ENCODE measurements around the gene CENPP.
A peak's percentile ranks its signal among the peaks of the same experiment; 100 is the strongest.

Gene CENPP

GRCh38 chr9:92324431-92324830, 1.3 kb upstream of the CENPP start:
- Histone ChIP-seq H3K4me3 (ENCODE audit: low read length) (peak overlapping the region; percentile 93), H3K36me3 (ENCODE audit: control insufficient read depth, low read depth, low read length) (peaks cover 32% of the 10 kb centered on the region), H3K9me3 (ENCODE audit: control insufficient read depth, low read depth, low read length) (no peaks in the 10 kb centered on the region), H3K27ac (ENCODE audit: low read length) (no peak overlapping the region), H3K9ac (ENCODE audit: low read length) (peak overlapping the region; percentile 96), H3K4me1 (ENCODE audit: control insufficient read depth, low read depth, low read length) (peaks cover 9% of the 10 kb centered on the region), H3K27me3 (ENCODE audit: control insufficient read depth, insufficient read depth, low read length) (no peaks in the 10 kb centered on the region)

DNA sequence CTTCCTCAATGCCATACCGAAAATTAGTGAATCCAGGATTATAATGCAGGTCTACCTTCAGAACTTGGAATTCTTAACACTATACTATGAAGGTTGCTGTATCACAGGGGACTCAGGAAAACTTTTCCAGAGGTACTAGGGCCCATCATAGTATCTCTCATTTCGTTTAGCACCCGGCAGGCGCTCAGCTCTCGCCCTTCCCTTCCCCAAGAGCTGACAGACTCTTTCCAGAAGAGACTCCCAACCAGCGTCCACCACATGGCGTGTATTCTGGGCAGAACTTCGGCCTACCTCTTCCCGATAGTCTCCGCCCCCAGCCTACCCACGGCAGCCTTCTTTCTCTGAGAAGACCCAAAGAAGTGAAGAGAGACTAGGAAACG, 874 bp upstream of the CENPP start:
- H3K27me3 ChIP-seq (ENCODE audit: control insufficient read depth, insufficient read depth, low read length) = no peaks in the 10 kb centered on the region
- peaks cover 9% of the 10 kb centered on the region for H3K4me1 ChIP-seq (ENCODE audit: control insufficient read depth, low read depth, low read length)
- H3K36me3 ChIP-seq (ENCODE audit: control insufficient read depth, low read depth, low read length) = peaks cover 27% of the 10 kb centered on the region
- peak overlapping the region; percentile 93 for H3K4me3 ChIP-seq (ENCODE audit: low read length)
- peak overlapping the region; percentile 96 for H3K9ac ChIP-seq (ENCODE audit: low read length)
- no peaks in the 10 kb centered on the region for H3K9me3 ChIP-seq (ENCODE audit: control insufficient read depth, low read depth, low read length)
- H3K27ac ChIP-seq (ENCODE audit: low read length) = peak overlapping the region; percentile 97

GRCh38 chr9:92325991-92326500, 293 bp downstream of the CENPP start:
- H3K27ac ChIP-seq (ENCODE audit: low read length) = no peak overlapping the region
- H3K36me3 ChIP-seq (ENCODE audit: control insufficient read depth, low read depth, low read length) = peaks cover 20% of the 10 kb centered on the region

GRCh38 chr9:92327283-92327850, 1.6 kb downstream of the CENPP start:
- H3K4me1 ChIP-seq (ENCODE audit: control insufficient read depth, low read depth, low read length) = peaks cover 9% of the 10 kb centered on the region
- H3K36me3 ChIP-seq (ENCODE audit: control insufficient read depth, low read depth, low read length) = peaks cover 9% of the 10 kb centered on the region
- no peak overlapping the region for H3K27ac ChIP-seq (ENCODE audit: low read length)
- H3K9ac ChIP-seq (ENCODE audit: low read length) = no peak overlapping the region
- H3K9me3 ChIP-seq (ENCODE audit: control insufficient read depth, low read depth, low read length) = no peaks in the 10 kb centered on the region
- H3K27me3 ChIP-seq (ENCODE audit: control insufficient read depth, insufficient read depth, low read length) = no peaks in the 10 kb centered on the region
- H3K4me3 ChIP-seq (ENCODE audit: low read length) = no peak overlapping the region

More at GRCh38 chr9:92325991-92326500, 293 bp downstream of the CENPP start:
- H3K9ac ChIP-seq (ENCODE audit: low read length) = peak overlapping the region; percentile 96
- H3K27me3 ChIP-seq (ENCODE audit: control insufficient read depth, insufficient read depth, low read length) = no peaks in the 10 kb centered on the region
- H3K4me3 ChIP-seq (ENCODE audit: low read length) = peak overlapping the region; percentile 93
- H3K9me3 ChIP-seq (ENCODE audit: control insufficient read depth, low read depth, low read length) = no peaks in the 10 kb centered on the region
- peaks cover 9% of the 10 kb centered on the region for H3K4me1 ChIP-seq (ENCODE audit: control insufficient read depth, low read depth, low read length)

GRCh38 chr9:92328225-92328624, 2.5 kb downstream of the CENPP start:
- Histone ChIP-seq H3K4me1 (ENCODE audit: control insufficient read depth, low read depth, low read length) (peaks cover 9% of the 10 kb centered on the region), H3K4me3 (ENCODE audit: low read length) (no peak overlapping the region), H3K27ac (ENCODE audit: low read length) (no peak overlapping the region), H3K9me3 (ENCODE audit: control insufficient read depth, low read depth, low read length) (no peaks in the 10 kb centered on the region), H3K27me3 (ENCODE audit: control insufficient read depth, insufficient read depth, low read length) (no peaks in the 10 kb centered on the region), H3K36me3 (ENCODE audit: control insufficient read depth, low read depth, low read length) (peaks cover under 1% of the 10 kb centered on the region), H3K9ac (ENCODE audit: low read length) (no peak overlapping the region)

- H3K4me1 ChIP-seq (ENCODE audit: control insufficient read depth, low read depth, low read length) = no peaks in the 10 kb centered on the region
Observed at GRCh38 chr9:92332577-92333281, 7.0 kb downstream of the CENPP start.

DNA sequence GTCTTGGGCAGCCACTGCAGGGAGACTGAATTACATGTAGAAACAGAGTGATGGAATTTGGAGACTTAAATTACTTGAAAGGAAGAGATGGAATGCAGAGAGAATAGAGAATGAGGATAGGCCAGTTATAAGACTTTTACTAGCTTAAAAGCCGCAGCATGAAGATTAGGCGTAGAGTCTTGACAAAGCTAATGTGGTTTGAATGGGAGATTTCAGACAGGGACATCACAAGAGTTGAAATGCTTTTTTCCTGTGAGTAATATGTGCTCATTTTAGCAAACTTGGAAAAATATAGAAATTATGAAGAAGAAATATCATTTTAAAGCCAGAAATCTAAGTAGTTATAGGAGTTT, 7.5 kb downstream of the CENPP start:
- no peaks in the 10 kb centered on the region for H3K9me3 ChIP-seq (ENCODE audit: control insufficient read depth, low read depth, low read length)
- H3K9ac ChIP-seq (ENCODE audit: low read length) = no peak overlapping the region
- no peak overlapping the region for H3K4me3 ChIP-seq (ENCODE audit: low read length)
- H3K27ac ChIP-seq (ENCODE audit: low read length) = no peak overlapping the region
- H3K27me3 ChIP-seq (ENCODE audit: control insufficient read depth, insufficient read depth, low read length) = no peaks in the 10 kb centered on the region
- no peaks in the 10 kb centered on the region for H3K4me1 ChIP-seq (ENCODE audit: control insufficient read depth, low read depth, low read length)
- no peaks in the 10 kb centered on the region for H3K36me3 ChIP-seq (ENCODE audit: control insufficient read depth, low read depth, low read length)

More at GRCh38 chr9:92332577-92333281, 7.0 kb downstream of the CENPP start:
- H3K9ac ChIP-seq (ENCODE audit: low read length) = no peak overlapping the region
- H3K9me3 ChIP-seq (ENCODE audit: control insufficient read depth, low read depth, low read length) = no peaks in the 10 kb centered on the region
- no peaks in the 10 kb centered on the region for H3K36me3 ChIP-seq (ENCODE audit: control insufficient read depth, low read depth, low read length)
- no peak overlapping the region for H3K4me3 ChIP-seq (ENCODE audit: low read length)
- H3K27ac ChIP-seq (ENCODE audit: low read length) = no peak overlapping the region
- H3K27me3 ChIP-seq (ENCODE audit: control insufficient read depth, insufficient read depth, low read length) = no peaks in the 10 kb centered on the region

GRCh38 chr9:92341578-92341977, 15.8 kb downstream of the CENPP start:
- no peaks in the 10 kb centered on the region for H3K9me3 ChIP-seq (ENCODE audit: control insufficient read depth, low read depth, low read length)
- no peaks in the 10 kb centered on the region for H3K27me3 ChIP-seq (ENCODE audit: control insufficient read depth, insufficient read depth, low read length)
- no peak overlapping the region for H3K4me3 ChIP-seq (ENCODE audit: low read length)
- H3K9ac ChIP-seq (ENCODE audit: low read length) = no peak overlapping the region
- H3K36me3 ChIP-seq (ENCODE audit: control insufficient read depth, low read depth, low read length) = peaks cover 9% of the 10 kb centered on the region
- no peak overlapping the region for H3K27ac ChIP-seq (ENCODE audit: low read length)
- H3K4me1 ChIP-seq (ENCODE audit: control insufficient read depth, low read depth, low read length) = no peaks in the 10 kb centered on the region

- H3K27me3 ChIP-seq (ENCODE audit: control insufficient read depth, insufficient read depth, low read length) = no peaks in the 10 kb centered on the region
- H3K27ac ChIP-seq (ENCODE audit: low read length) = no peak overlapping the region
- no peak overlapping the region for H3K4me3 ChIP-seq (ENCODE audit: low read length)
- H3K4me1 ChIP-seq (ENCODE audit: control insufficient read depth, low read depth, low read length) = no peaks in the 10 kb centered on the region
- H3K36me3 ChIP-seq (ENCODE audit: control insufficient read depth, low read depth, low read length) = peaks cover 9% of the 10 kb centered on the region
- H3K9ac ChIP-seq (ENCODE audit: low read length) = no peak overlapping the region
- H3K9me3 ChIP-seq (ENCODE audit: control insufficient read depth, low read depth, low read length) = no peaks in the 10 kb centered on the region
Observed at GRCh38 chr9:92342825-92343488, 17.2 kb downstream of the CENPP start.

DNA sequence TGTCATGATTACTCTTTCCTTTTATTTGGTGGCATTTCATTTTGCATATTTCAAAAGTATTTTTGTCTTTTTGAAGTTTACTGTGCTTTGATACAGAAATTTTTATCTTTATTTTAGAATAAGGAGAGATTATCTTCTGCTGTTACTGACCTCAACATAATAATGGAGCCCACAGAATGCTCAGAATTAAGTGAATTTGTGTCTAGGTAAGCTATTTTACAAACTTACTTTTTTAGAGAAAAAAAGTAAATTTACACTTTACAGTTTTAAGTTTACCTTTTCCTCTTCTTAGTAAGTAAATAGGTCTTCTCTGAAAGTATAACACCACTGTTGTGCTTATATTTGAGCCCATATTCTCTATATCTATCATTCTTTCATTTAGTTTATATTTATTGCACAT, 19.8 kb downstream of the CENPP start:
- H3K9ac ChIP-seq (ENCODE audit: low read length) = no peak overlapping the region
- no peaks in the 10 kb centered on the region for H3K4me1 ChIP-seq (ENCODE audit: control insufficient read depth, low read depth, low read length)
- no peaks in the 10 kb centered on the region for H3K36me3 ChIP-seq (ENCODE audit: control insufficient read depth, low read depth, low read length)
- no peak overlapping the region for H3K27ac ChIP-seq (ENCODE audit: low read length)
- H3K9me3 ChIP-seq (ENCODE audit: control insufficient read depth, low read depth, low read length) = no peaks in the 10 kb centered on the region
- no peak overlapping the region for H3K4me3 ChIP-seq (ENCODE audit: low read length)
- no peaks in the 10 kb centered on the region for H3K27me3 ChIP-seq (ENCODE audit: control insufficient read depth, insufficient read depth, low read length)

GRCh38 chr9:92349771-92350739, 24.3 kb downstream of the CENPP start:
- Histone ChIP-seq H3K9ac (ENCODE audit: low read length) (no peak overlapping the region), H3K4me1 (ENCODE audit: control insufficient read depth, low read depth, low read length) (no peaks in the 10 kb centered on the region), H3K9me3 (ENCODE audit: control insufficient read depth, low read depth, low read length) (no peaks in the 10 kb centered on the region), H3K4me3 (ENCODE audit: low read length) (no peak overlapping the region), H3K27me3 (ENCODE audit: control insufficient read depth, insufficient read depth, low read length) (no peaks in the 10 kb centered on the region), H3K27ac (ENCODE audit: low read length) (no peak overlapping the region), H3K36me3 (ENCODE audit: control insufficient read depth, low read depth, low read length) (no peaks in the 10 kb centered on the region)

Data from iPS-18a (cell line).